ENCODE results near the gene ACP4.

ACP4 gene

GRCh38 chr19:50844296-50844935 is 54.2 kb downstream of the ACP4 start:
- DNase-seq (ENCODE audit: low read depth) = no peak

Data from stimulated activated CD4-positive, alpha-beta T cell treated with anti-CD3 and anti-CD28 coated beads, Interleukin-2, amount 100 ng/mL, for 4 hours (primary cell).